ENCODE data around the gene LIG3.
"Not testable (repeated sequence)": the region's sequence is repeated elsewhere in the genome, so short reads cannot be mapped to it uniquely, and the experiment has no call there.

Gene LIG3

GRCh38 chr17:34990921-34991365 is 10.6 kb downstream of the LIG3 start:
- H3K27me3 Mint-ChIP-seq: no peaks in the 10 kb centered on the region
- peaks cover 81% of the 10 kb centered on the region for H3K36me3 Mint-ChIP-seq (ENCODE audit: low read depth)
- no peak overlapping the region for H3K4me3 Mint-ChIP-seq
- peak overlapping the region; percentile 15 for H3K27ac Mint-ChIP-seq
- no peaks in the 10 kb centered on the region for H3K9me3 Mint-ChIP-seq
- H3K4me1 Mint-ChIP-seq (ENCODE audit: low read depth): peaks cover 3% of the 10 kb centered on the region

DNA sequence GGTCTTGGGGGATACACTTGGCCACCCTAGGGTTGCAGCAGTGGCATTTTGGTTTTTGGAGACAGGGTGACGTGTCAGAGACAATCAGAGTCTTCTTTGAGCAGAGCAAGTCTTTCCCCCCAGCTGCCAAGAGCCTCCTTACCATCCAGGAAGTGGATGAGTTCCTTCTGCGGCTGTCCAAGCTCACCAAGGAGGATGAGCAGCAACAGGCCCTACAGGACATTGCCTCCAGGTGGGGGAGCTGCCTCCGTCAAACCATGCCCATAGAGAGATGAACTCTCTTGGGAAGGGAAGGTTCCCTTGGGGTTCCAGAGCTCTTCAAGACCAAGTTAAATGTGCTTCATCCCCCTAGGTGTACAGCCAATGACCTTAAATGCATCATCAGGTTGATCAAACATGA is 11.3 kb downstream of the LIG3 start:
- Mint-ChIP-seq H3K4me3 (no peak overlapping the region), H3K36me3 (ENCODE audit: low read depth) (peaks cover 81% of the 10 kb centered on the region), H3K9me3 (no peaks in the 10 kb centered on the region), H3K4me1 (ENCODE audit: low read depth) (peaks cover 3% of the 10 kb centered on the region), H3K27ac (no peak overlapping the region), H3K27me3 (no peaks in the 10 kb centered on the region)

- Mint-ChIP-seq H3K36me3 (ENCODE audit: low read depth) (peaks cover 80% of the 10 kb centered on the region), H3K27me3 (no peaks in the 10 kb centered on the region), H3K9me3 (no peaks in the 10 kb centered on the region), H3K27ac (no peak overlapping the region), H3K4me3 (no peak overlapping the region), H3K4me1 (ENCODE audit: low read depth) (no peaks in the 10 kb centered on the region)
Measured at GRCh38 chr17:34993031-34993430, 12.7 kb downstream of the LIG3 start.

DNA sequence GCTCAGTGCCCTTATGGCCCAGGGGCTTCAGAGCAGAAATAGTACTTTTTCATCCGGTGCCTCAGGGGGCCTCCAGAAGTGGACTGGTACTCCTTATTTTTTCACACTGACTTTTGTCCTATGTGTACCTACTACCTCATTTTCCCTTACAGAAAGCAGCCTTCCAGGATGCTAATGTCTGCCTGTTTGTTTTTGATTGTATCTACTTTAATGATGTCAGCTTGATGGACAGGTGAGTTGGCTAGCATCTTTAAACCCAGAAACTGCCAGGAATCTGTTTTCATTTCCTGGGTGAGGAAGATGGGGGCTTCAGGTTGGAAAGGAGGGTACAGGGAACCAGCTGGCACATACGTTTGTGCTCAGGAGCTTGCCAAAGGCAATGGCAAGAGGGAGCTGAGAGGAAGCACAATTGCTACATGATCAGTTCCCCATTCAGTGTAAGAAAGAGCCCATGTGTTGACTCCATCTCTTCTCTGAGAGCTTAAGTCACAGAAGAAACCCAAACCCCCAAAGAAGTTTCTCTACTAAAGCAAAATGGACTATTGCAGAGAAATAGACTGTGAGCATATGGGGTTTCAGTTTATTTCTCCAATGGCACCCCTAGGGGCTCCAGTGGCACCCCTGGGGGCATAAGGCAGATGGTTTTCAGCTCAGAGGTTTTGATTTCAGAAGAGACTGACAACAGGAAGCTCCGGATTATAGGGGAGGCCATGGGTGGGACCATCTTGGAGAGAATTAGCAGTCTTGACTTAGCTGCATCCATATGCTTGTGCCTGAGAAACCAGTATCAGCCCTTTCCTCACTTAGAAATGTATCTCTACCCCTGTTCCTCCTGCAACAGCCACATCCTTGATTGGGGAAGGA is 16.3 kb downstream of the LIG3 start:
- Mint-ChIP-seq H3K27ac (no peak overlapping the region), H3K36me3 (ENCODE audit: low read depth) (peaks cover 71% of the 10 kb centered on the region), H3K27me3 (no peaks in the 10 kb centered on the region), H3K9me3 (no peaks in the 10 kb centered on the region), H3K4me3 (no peak overlapping the region), H3K4me1 (ENCODE audit: low read depth) (peaks cover 5% of the 10 kb centered on the region)

- Mint-ChIP-seq H3K36me3 (ENCODE audit: low read depth) (peaks cover 70% of the 10 kb centered on the region), H3K4me1 (ENCODE audit: low read depth) (peaks cover 5% of the 10 kb centered on the region), H3K27me3 (no peaks in the 10 kb centered on the region), H3K27ac (no peak overlapping the region), H3K9me3 (no peaks in the 10 kb centered on the region), H3K4me3 (no peak overlapping the region)
Measured at GRCh38 chr17:34997355-34997862, 17.1 kb downstream of the LIG3 start.

DNA sequence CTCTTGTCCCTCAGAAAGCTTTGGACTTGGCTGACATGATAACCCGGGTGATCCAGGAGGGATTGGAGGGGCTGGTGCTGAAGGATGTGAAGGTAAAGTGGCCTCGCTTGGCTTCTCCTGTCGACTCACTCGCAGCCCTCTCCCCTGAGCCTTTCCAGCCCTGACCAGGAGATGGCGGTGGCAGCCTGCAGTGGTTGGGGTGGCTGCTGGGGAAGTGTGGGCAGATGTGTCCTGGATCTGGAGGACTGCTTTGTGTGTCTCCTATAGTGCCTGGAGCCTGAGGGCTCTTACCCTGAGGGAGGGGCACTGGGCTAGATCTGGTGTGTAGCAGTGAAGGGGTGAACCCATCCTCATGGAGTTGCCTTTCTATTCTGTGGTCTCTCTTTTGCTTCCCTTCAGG is 17.9 kb downstream of the LIG3 start:
- peaks cover 68% of the 10 kb centered on the region for H3K36me3 Mint-ChIP-seq (ENCODE audit: low read depth)
- no peaks in the 10 kb centered on the region for H3K9me3 Mint-ChIP-seq
- peak overlapping the region; percentile 49 for H3K27ac Mint-ChIP-seq
- peaks cover 5% of the 10 kb centered on the region for H3K4me1 Mint-ChIP-seq (ENCODE audit: low read depth)
- H3K4me3 Mint-ChIP-seq: no peak overlapping the region
- no peaks in the 10 kb centered on the region for H3K27me3 Mint-ChIP-seq

GRCh38 chr17:34999456-34999855 is 19.1 kb downstream of the LIG3 start:
- Mint-ChIP-seq H3K4me3 (no peak overlapping the region), H3K4me1 (ENCODE audit: low read depth) (peaks cover 5% of the 10 kb centered on the region), H3K27ac (no peak overlapping the region), H3K9me3 (no peaks in the 10 kb centered on the region), H3K27me3 (no peaks in the 10 kb centered on the region), H3K36me3 (ENCODE audit: low read depth) (peaks cover 67% of the 10 kb centered on the region)

- peaks cover 56% of the 10 kb centered on the region for H3K36me3 Mint-ChIP-seq (ENCODE audit: low read depth)
- not testable (repeated sequence) for H3K27ac Mint-ChIP-seq
Measured at GRCh38 chr17:35000965-35001364, 20.7 kb downstream of the LIG3 start.

DNA sequence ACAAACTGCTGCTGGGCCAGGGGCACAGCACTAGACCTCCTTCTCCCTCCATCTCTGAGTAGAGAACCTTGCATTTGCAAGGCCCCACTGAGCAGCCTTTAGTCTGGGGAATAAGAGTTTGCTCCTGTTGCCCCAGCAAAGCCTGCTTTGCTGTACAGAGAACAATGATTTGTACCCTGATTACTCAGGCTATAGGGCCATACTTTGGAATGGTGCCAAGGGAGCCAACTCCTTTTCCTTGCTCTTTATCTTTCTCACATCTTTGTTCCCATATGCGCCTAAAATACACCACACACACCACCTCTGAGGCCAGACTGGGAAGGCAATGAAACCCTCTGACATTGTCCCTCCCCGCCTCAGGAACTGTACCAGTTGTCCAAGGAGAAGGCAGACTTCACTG is 21.2 kb downstream of the LIG3 start:
- peak overlapping the region; percentile 6 for H3K27ac Mint-ChIP-seq
- H3K4me1 Mint-ChIP-seq (ENCODE audit: low read depth): peaks cover 5% of the 10 kb centered on the region
- no peak overlapping the region for H3K4me3 Mint-ChIP-seq
- H3K9me3 Mint-ChIP-seq: no peaks in the 10 kb centered on the region
- peaks cover 50% of the 10 kb centered on the region for H3K36me3 Mint-ChIP-seq (ENCODE audit: low read depth)
- no peaks in the 10 kb centered on the region for H3K27me3 Mint-ChIP-seq

More at GRCh38 chr17:35000965-35001364, 20.7 kb downstream of the LIG3 start:
- not testable (repeated sequence) for H3K9me3 Mint-ChIP-seq; H3K27me3 Mint-ChIP-seq; H3K4me1 Mint-ChIP-seq (ENCODE audit: low read depth); H3K4me3 Mint-ChIP-seq

GRCh38 chr17:35002876-35003551 is 22.7 kb downstream of the LIG3 start:
- H3K4me1 Mint-ChIP-seq (ENCODE audit: low read depth): peaks cover 5% of the 10 kb centered on the region
- no peak overlapping the region for H3K4me3 Mint-ChIP-seq
- no peaks in the 10 kb centered on the region for H3K27me3 Mint-ChIP-seq
- peaks cover 49% of the 10 kb centered on the region for H3K36me3 Mint-ChIP-seq (ENCODE audit: low read depth)
- H3K27ac Mint-ChIP-seq: no peak overlapping the region
- no peaks in the 10 kb centered on the region for H3K9me3 Mint-ChIP-seq

- peaks cover 46% of the 10 kb centered on the region for H3K36me3 Mint-ChIP-seq (ENCODE audit: low read depth)
Measured at GRCh38 chr17:35003778-35004177, 23.5 kb downstream of the LIG3 start.

DNA sequence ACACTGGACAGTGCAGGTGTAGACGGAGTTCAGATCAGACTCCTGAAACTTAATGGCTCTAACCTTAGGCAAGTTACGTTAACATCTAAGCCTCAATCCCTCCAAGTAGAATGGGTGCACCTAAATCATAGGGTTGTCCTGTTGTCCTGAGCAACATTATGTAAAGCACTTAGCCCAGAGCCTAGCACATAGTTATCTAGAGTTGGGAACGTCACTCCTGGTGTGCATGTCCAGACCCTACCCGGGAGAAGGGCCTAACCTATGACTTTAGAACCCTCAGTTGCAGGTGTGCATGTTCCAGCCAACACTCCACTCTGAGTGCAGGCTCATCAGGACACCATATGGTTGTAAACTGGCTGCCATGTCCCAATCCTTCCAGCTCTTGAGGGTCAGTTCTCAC is 26.0 kb downstream of the LIG3 start:
- H3K36me3 Mint-ChIP-seq (ENCODE audit: low read depth): peaks cover 51% of the 10 kb centered on the region
- H3K27ac Mint-ChIP-seq: no peak overlapping the region
- H3K9me3 Mint-ChIP-seq: no peaks in the 10 kb centered on the region
- no peaks in the 10 kb centered on the region for H3K4me1 Mint-ChIP-seq (ENCODE audit: low read depth)
- no peaks in the 10 kb centered on the region for H3K27me3 Mint-ChIP-seq
- no peak overlapping the region for H3K4me3 Mint-ChIP-seq

More at GRCh38 chr17:35003778-35004177, 23.5 kb downstream of the LIG3 start:
- H3K4me3 Mint-ChIP-seq: no peak overlapping the region
- H3K27ac Mint-ChIP-seq: no peak overlapping the region
- no peaks in the 10 kb centered on the region for H3K27me3 Mint-ChIP-seq
- no peaks in the 10 kb centered on the region for H3K4me1 Mint-ChIP-seq (ENCODE audit: low read depth)
- no peaks in the 10 kb centered on the region for H3K9me3 Mint-ChIP-seq

GRCh38 chr17:35006961-35007360 is 26.6 kb downstream of the LIG3 start:
- Mint-ChIP-seq H3K36me3 (ENCODE audit: low read depth) (peaks cover 50% of the 10 kb centered on the region), H3K4me3 (no peak overlapping the region), H3K27ac (no peak overlapping the region), H3K27me3 (no peaks in the 10 kb centered on the region), H3K9me3 (no peaks in the 10 kb centered on the region), H3K4me1 (ENCODE audit: low read depth) (no peaks in the 10 kb centered on the region)

DNA sequence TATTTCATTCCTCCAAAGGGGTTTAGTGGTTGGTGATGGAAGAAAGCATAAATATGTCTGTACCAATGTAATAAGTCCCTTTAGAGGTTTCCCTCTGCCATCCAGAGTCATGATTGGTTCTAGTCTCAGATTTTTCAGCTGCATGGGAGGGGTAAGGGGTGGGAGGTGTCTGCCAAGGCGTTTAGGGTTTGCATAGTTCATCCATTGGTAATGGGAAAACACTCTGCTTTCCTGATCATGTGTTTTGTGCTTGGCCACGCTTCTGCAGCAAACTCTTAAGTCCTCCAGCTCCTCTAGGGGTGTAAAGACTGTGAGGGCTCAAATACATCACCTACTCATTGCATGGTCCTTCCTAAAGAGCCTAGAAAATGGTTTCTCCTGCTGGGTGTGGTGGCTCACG is 29.8 kb downstream of the LIG3 start:
- no peaks in the 10 kb centered on the region for H3K27me3 Mint-ChIP-seq
- peaks cover 35% of the 10 kb centered on the region for H3K36me3 Mint-ChIP-seq (ENCODE audit: low read depth)
- no peaks in the 10 kb centered on the region for H3K9me3 Mint-ChIP-seq
- H3K4me3 Mint-ChIP-seq: no peak overlapping the region
- no peak overlapping the region for H3K27ac Mint-ChIP-seq
- no peaks in the 10 kb centered on the region for H3K4me1 Mint-ChIP-seq (ENCODE audit: low read depth)

DNA sequence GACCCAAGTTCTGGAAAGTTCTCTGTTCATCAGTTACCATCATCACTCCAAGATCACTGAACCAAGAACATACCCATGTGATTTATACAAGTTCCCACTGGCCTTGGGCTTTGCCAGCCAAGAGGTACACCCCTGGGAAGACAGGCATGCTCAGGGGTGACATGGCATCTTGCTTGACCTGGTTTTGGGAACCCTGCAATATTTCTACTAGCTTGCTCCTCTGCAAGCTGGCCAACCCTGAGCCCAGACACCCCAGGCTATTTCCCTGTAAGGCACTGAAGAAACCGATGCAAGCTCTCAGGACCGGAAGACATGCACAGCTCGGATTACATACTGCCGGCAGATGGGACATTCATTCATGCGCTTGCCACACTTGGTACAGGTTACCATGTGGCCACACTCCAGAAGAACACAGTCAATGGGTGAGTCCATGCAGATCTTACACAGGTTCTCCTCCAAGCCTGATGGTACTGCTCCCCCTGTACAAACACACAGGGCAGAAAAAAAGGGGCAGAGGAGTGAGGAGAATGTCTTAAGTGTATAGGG is 31.4 kb downstream of the LIG3 start:
- Mint-ChIP-seq H3K4me1 (ENCODE audit: low read depth) (no peaks in the 10 kb centered on the region), H3K27ac (no peak overlapping the region), H3K9me3 (no peaks in the 10 kb centered on the region), H3K27me3 (no peaks in the 10 kb centered on the region), H3K4me3 (no peak overlapping the region), H3K36me3 (ENCODE audit: low read depth) (peaks cover 42% of the 10 kb centered on the region)
